Measurements from ENCODE around the gene KCNJ6.

The KCNJ6 gene

DNA sequence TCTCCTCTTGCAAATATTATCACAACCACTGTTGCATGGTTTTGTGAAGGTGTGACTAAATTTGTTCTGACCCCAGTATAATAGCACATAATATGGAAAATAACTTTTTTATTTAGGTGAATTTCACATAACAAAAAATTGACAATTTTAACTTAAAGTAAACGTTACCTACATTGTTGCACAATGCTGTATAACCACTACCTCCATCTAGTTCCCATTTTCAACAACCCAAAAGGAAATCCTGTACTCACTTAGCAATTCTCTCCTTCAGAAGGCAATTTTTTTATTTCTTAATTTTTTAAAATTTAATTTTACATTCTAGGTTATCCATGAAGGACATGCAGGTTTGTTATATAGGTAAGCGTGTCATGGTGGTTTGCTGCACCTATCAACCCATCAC is 95.2 kb downstream of the KCNJ6 start:
- no peak for DNase-seq (ENCODE audit: low read depth, low spot score)

DNA sequence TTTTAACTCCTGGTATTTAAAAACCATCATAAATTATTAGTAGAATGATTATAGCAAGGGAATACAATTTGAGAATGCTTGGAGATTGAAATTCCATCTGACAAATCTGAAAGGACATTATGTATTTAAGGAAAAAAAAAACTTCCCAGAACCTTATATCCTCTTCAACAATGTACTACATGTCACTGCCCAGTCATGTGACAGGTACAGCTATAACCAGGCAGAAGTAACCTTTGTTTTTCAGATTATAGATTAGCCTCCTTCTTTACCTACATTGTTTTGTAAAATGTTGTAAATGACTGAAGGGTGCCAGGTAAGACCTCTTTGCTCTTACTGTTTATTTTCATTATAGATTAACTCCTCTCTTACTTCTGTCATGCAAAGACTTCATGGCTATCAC is 96.9 kb downstream of the KCNJ6 start:
- no peak for DNase-seq (ENCODE audit: low read depth, low spot score)

DNA sequence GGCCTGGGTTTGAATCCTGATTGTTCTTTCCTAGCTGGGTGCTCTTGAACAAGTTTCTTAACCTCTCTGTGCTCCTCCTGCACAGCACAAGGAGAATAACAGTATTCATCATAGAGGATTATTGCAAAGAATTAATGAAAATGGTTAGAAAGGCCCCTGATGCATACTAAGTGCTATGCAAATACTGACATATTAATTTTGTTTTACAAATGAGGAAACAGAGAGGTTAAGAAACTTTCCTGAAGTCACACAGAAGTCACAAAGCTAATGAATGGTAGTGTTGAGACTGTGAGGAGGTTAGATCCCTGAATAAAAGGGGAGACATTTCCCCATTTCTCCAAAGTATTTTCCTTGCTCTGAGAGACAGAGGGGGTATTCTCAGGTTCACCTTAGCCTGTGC is 99.0 kb downstream of the KCNJ6 start:
- DNase-seq (ENCODE audit: low read depth, low spot score) = no peak

DNA sequence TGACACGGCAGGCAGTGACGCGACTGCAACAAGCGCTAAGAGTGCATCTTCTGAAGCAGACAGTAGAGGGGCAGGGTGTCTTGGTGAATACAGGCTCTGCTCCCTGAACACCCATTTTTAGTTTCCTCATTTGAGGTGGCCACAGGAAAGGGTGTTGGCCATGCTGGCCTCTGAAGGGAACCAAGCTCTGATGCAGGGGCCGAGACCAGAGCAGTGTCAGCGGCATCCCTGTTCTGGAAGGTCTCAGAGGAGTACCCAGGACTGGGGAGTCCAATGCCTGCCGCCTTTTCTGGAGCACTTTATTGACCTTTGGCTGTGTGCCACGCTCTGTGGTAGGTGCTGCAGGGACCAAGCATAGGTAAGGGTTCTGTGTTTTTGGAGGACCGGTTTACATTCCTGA is 100.4 kb downstream of the KCNJ6 start:
- DNase-seq (ENCODE audit: low read depth, low spot score) = no peak

DNA sequence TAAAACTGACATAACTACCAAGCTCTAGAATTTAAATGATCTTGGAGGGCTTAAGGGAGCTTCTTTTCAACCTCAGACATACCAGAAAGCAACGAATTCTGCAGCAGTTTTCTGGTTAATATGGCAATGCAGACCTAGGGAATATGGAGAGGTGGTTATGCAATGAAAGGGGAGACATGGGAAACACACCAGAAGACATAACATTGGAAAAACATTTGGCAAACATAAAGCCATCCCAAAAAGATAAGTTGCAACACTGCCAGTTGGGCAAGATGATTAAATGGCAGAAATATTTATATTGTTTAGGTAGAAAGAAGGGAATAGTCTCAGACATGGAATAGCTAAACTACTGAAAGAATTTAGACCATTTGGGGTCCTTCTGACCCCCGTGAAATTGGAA is 104.5 kb downstream of the KCNJ6 start:
- DNase-seq (ENCODE audit: low read depth, low spot score) = no peak

DNA sequence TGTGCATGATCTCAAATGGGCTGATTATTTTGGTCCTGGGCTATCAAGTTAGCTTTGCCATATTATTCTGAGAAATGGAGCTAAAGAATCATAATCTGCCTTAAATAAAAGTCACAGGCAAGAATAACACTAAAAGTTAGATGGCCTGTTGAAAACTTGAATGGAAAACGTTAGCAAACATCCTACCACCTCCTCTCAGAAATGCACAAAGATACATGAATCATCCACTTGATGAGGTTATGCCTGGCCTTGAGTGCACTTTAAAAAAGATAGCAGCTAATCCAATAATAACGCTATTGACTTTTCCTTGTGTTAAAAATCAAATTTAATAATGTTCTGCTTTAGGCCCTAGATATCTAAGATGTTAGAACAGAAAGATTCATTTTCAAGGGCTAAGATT is 108.0 kb downstream of the KCNJ6 start:
- no peak for DNase-seq (ENCODE audit: low read depth, low spot score)

DNA sequence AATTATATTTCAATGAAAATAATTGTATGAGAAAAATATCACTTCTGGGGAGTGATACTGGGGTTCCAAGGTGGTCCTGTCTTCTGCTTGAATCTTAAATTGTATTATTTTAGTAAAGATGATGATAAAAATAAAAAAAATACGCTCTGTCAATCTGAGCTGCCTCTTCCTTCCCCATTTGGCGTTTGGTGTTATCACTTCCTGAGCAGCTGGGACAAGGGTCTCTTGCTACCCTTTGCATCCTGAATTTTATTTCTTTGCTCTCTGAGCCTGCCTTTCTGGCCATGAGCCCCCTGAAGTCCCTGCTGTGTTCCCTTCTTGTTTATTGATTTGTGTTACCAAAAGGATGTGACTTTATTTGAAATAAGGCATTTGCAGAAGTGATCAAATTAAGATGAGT is 111.0 kb downstream of the KCNJ6 start:
- DNase-seq (ENCODE audit: low read depth, low spot score) = no peak

DNA sequence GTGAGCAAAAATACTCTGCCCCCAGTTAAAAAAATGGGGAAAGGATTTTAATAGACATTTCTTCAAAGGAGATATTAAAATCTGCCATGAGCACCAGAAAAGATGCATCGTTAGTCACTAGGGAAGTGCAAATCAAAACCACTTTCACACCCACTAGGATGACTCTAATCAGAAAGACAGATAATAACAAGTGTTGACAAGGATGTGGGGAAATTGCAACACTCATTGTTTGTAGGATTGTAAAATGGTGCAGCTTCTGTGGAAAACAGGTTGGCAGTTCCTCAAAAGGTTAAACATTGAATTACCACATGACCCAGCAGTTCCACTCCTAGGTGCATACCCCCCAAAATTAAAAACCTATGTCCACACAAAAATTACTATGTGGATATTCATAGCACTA is 112.3 kb downstream of the KCNJ6 start:
- no peak for DNase-seq (ENCODE audit: low read depth, low spot score)

DNA sequence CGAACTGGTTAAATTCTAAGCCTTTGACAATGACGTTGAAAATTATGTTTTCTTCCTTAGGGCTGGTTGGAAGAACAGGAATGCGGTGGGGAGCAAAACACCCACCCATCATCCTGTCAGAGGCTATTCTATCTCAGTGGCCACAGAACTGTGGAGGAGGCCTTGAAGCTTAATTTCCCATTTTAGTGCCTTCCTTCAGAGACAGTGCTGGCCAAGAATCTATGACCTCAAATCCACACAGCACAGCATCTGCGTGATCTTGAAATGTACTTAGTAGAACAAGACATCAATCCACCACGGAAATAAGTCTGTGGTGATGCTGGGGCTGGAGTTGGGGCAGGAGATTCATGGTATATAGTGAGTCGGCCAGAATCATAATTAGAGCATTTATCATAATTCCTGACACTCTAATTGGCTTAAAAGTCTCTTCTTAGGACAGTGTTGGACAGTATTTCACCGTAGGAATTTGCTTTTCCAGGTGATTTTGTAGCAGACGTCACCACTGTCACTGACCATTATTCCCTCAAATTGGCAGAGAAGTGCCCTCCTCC is 113.1 kb downstream of the KCNJ6 start:
- no peak for DNase-seq (ENCODE audit: low read depth, low spot score)

DNA sequence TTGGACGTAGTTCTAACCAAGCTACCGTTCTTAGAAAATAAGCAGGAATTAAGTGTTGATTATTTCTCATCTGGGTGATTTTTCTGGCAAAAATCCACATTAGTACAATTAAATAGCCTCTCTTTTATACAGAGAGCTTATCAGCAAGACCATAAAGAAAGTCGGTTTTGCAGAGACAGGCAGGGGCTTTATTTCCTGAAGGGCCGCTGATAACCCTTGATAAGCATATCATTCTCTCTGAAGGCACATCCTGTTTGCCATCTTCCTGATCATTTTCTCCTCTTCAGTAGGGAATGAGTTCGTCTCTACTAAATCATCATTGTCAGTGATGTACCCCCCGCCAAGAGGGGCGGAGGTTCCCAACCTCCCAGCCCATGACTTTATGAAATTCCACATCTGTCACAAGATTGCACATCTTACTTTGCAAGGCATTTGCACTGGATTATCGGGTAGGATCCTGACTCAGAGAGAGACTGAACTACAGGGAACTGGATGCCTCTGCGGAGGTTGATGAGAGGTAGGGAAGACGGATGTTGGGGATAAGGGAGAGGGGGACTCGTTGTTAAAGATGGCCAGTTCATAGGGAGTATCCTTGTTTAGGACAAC is 115.7 kb downstream of the KCNJ6 start:
- no peak for DNase-seq (ENCODE audit: low read depth, low spot score)

DNA sequence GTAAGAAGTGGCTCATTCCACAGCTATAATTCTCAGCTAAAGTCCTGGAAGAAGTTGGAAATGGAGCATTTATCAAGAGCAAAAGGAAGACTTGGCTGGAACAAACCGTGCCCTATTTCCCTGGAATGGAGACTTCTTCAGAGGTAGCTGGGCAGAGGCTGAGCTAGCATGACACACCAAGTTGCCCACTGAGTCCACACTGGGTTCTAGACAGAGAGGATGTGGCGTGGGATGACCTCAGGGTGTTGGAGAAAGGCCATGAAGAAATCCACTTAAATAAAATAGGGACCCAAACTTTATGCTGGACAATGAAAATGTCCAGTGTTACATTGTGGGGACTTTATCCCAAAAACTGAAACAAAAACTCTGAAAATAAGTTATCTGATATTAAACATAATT is 116.2 kb downstream of the KCNJ6 start:
- no peak for DNase-seq (ENCODE audit: low read depth, low spot score)

DNA sequence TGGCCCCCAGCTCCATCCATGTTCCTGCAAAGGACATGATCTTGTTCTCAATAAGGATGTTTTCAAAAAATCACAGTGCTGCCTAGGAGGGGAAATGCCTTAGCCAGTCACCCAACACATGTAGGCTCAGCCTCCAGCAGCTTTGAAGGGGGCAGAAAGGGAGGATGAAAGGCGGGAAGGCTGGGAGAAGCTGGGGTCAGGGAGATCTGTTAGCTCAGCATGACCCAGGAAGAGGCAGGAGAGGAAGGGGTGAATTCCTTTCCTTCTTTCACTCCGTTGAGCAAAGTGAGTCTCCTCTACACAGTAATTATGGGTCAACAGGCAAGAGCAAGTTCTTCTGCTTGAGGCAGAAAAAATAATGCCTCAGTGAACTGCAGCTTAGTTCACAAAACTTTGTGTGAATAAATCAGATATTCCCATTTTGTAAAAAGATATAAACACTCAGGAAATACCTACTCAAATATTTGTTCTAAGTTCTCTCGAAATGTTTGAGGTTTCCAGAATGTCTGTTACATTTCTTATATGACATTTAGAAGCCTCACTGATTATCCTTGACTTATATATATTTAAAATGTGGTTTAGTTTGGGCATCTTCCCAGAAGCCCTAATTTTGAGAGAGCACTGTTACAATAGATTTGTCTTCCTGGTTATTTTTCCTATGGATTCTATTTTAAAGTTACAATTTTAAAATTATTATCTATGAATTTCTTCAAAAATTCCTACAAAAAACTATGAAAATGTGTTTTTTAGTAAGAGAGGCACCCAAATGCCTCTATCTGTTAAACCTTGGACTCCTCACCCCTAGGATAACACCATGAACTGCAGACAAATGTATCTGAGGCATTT is 116.8 kb downstream of the KCNJ6 start:
- DNase-seq (ENCODE audit: low read depth, low spot score) = peak; percentile 12

DNA sequence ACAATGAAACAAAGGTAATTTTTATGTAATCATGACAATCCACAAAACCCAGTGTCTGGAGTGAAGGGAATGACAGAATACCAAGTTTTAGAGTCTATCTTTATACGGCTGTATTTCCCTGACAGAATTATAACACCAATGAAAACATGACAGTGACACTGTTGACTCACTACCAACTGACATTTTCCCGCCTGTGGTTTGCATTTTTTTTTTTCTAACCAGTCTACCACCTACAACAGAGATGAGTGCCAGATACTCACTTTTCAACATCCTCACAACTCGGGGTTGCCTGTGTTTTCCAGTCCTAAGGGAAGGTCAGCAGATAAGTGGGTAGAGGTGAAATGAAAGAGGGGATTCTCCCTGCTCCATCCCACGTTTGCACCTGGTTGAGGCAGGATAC is 118.9 kb downstream of the KCNJ6 start:
- no peak for DNase-seq (ENCODE audit: low read depth, low spot score)

DNA sequence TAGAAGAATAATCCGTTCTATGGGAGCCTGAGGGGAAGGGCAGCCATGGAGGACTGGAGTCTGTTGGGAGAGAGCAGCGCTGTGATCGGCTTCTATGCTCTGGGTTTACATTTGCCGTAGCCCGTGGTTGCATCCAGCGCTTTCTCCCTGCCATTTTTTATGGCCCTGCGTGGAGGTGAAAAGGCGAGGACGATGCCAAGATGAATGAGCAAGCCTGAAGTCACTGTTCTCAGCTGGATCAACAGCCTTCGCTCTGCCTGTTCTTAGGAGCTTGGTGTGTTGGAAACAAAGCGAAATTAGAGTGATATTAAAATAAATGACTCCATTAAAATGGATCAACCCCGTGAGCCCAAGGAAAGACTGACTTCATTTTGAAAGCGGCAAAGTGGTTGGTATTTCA is 120.2 kb downstream of the KCNJ6 start:
- no peak for DNase-seq (ENCODE audit: low read depth, low spot score)

DNA sequence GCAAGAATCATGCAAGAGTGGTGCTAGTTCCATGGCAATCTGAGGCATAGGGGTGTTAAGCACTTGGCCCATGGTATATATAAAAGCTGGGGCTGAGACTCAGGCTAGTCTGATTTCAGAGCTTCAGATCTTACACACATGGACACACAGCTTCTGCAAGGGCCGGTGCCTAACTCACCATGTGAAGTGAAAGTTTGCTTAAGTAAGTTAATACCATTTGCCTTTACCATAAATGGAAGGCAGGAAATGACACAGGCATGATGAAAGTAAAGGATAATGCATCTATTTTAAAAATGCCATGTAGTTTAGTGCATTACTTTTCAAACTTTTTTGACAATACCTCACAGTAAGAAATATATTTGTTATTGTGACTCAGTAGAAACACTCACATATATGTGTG is 122.6 kb downstream of the KCNJ6 start:
- DNase-seq (ENCODE audit: low read depth, low spot score) = no peak

DNA sequence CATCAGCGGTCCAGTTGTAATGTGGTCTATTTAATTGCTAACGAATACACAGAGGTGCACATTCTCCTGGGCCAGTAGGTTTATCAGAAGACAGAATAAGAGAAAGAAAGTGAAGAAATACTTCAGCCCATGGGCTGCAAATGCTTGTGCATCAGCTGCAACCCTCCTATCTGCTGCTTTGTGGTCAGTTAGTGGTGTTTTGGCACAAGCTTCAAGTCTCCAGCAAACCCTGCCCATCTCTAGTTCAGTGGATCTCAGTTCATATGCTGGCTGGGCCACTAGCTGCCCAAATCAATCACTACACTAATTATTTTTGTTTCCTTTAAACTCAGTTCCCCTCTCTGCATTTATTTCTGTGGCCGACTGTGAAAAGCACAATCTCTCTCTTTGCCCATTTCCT is 124.2 kb downstream of the KCNJ6 start:
- DNase-seq (ENCODE audit: low read depth, low spot score) = no peak

DNA sequence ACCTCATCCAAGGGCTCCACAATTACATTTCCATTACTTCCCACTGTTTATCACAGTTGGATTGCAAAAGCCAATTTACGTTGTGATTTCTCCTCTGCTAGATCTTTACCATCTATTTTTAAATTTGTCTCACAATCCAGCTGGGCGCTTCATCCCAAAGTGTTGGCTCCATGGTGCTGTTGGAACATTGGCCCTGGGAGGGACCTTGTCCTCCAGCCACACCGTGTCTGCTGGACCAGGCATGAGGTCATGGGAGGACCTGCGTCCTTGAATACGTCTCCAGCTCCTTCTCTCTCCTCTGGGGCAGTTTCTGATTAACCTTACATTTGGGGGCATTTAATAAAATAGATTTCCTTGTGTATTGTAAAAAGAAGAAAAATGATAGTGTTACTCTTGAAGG is 125.4 kb downstream of the KCNJ6 start:
- DNase-seq (ENCODE audit: low read depth, low spot score) = no peak

DNA sequence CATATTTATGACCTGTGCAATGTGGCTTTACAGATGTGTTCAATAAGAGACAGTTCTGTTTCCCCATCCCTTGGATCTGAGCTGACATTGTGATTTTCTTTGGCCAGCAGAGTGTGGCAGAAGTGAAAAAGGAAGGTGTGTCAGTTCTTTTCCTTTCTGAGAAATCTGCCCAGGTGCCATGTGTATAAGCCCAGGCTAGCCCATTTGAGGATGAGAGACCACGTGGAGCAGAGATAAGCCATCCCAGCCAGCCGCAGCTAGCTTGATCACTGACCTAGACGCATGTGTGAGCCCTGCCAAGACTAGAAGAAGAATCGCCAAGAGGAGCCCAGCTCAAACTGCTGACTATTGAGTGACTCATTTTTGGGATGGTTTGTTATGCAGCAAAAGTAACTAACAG is 127.8 kb downstream of the KCNJ6 start:
- no peak for DNase-seq (ENCODE audit: low read depth, low spot score)

DNA sequence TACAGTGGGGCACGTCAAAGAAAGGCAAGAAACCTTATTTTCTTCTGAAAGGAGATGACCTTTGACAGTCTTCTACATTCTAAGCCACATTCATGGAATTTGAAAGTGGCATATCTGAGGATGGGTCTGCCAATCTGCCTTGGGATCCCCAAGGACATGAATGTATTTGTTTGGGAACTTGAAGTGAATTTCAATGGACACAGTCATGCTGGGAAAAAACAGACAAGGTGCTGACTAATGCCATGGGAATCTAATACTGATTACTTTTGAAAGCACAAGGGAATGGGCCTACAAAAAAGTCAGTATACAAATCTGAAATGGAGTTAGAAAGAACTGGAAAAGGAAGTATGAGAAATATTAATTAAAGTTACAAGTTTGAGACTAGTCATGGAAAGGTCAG is 128.8 kb downstream of the KCNJ6 start:
- no peak for DNase-seq (ENCODE audit: low read depth, low spot score)

DNA sequence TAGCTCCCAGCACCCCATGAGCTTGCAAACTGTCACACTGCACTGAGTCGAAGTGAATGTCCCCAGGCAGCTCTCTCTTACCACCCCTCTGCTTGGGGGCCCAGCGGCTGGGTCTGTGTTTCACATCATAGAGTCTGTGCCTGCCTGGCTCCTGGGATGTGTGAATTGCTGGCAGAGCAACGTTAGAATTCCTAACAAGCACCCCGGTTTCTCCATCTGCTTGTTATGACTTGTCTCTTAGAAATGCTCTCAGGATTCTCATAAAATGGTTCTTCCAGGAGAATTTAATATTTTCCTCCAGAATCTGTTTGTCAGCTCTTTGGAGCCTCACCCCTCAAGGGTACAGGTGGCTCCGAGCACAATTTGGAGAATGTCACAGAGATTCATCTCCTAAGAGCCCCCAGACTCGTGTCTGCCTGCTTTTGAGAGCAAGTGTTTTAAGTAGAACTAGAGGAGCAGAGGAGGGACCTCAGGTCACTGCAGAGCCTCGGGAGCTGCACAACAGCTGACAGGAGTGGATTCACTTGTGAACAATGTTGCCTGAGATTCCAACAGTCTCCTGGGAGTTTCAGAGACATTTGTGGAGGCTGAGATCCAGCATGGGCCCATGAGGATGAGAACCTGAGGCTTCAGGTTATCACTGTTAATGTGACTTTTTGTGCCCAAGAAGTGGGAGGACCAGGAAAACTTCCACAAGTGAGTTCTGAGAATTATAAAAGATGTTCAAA is 131.5 kb downstream of the KCNJ6 start:
- no peak for DNase-seq (ENCODE audit: low read depth, low spot score)

DNA sequence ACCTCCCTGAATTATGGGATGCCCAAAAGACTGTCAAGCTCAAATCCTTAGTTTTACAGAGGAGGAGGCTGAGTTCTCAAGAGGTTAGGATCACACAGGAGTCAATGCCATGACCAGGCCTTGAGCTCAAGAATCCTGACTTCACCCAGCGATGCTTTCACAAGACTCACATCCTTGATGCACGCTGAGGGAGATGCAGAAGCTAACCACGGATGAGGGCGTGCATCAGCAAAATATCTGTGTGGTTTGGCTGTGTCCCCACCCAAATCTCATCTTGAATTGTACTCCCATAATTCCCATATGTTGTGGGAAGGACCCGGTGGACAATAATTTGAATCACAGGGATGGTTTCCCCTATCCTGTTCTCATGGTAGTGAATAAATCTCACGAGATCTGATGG is 133.2 kb downstream of the KCNJ6 start:
- no peak for DNase-seq (ENCODE audit: low read depth, low spot score)
